HG02610 (cell line): ENCODE data around the gene CBARP.
A peak's percentile ranks its signal among the peaks of the same experiment; 100 is the strongest.

Experiments used
- ATAC-seq: cut with Tn5 transposase; IDR thresholded peaks from one replicate; pipeline ENCODE4 v1.9.1; 2021; ENCODE audit warnings: mild to moderate bottlenecking, moderate library complexity; ENCODE audit not compliant: unreplicated experiment

CBARP gene

DNA sequence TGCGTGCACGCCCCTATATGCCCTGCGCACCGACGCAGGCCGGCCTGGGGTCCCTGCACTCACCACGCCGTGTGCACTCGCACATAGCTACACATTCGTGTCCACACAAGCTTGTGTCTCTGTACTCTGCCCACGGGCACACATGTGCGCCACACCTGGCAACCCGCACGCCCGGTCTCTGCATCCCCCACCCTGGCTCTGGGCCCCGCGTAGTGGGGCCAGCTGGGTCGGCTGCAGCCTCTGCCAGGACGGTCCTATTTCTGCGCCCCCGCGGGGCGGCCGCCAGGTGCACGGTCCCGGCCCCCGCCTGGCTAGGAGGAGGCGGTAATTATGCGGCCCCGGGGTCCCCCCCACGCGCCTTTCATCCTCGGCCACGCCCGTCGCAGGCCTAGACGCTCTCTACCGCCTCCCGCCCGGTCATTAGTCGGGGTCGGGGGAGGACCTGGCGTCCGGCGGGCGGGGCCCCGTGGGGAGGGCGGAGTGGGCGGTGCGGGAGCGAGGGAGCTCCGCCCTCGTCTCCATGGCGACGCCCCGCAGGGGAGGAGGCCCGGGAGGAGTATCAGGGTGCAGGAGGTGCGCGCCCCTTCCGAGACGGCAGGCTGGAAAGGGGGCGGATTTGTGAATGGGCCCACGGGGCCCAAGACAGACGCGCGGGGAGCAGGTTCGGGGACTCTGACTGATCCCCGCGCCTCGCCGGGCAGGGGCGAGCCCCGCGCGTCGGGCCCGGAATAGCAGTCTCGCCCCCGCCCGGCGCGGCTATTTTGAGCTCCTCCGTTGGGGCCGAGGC is 28.5 kb upstream of the CBARP start:
- peak; percentile 23 for ATAC-seq

GRCh38 chr19:1265615-1266128 is 27.9 kb upstream of the CBARP start:
- no peak for ATAC-seq

GRCh38 chr19:1264801-1265614 is 27.2 kb upstream of the CBARP start:
- no peak for ATAC-seq

GRCh38 chr19:1263188-1263587 is 25.4 kb upstream of the CBARP start:
- ATAC-seq, result no peak

- no peak for ATAC-seq
Observed at GRCh38 chr19:1262623-1263123, 24.9 kb upstream of the CBARP start.

DNA sequence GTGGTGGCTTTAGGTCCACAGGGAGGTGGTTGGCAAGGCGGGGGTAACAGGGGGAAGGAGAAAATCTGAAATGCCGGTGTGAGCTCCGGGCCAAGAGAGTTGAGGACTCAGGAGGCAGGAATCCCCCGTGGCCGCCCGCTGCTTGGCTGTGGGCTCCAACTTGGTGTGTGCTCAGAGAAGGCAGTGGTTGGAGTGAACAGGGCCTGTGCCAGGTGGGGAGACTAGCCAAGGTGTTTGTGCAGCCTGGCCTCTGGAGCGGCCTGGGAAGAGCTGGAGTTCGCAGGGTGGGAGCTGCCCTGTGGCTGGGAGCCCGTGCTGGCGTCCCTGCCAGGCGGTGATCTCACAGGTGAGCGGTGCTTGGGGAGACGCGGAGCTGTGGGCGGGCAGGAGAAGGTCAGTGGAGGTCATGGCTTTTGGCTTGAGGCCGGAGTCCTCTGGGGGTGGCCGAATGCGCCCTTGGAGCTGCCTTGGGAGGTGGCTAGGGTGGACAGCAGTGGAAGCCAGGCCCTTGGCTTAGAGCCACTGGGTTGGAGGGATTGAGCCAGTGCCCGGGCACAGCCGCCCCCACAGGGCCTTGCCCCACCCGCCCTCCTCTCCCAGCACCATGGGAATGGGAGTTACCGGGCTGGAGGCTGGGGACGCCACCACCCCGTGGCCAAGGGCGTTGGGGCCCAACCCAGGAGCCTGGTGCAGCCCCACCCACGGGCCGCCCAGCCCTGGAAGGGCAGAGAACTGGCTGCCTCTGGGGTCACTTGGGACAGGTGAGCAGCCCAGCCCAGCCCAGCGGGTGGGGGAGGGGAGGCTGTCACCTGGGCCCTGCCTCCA is 24.2 kb upstream of the CBARP start:
- no peak for ATAC-seq

GRCh38 chr19:1261538-1261797 is 23.7 kb upstream of the CBARP start:
- ATAC-seq, result no peak

DNA sequence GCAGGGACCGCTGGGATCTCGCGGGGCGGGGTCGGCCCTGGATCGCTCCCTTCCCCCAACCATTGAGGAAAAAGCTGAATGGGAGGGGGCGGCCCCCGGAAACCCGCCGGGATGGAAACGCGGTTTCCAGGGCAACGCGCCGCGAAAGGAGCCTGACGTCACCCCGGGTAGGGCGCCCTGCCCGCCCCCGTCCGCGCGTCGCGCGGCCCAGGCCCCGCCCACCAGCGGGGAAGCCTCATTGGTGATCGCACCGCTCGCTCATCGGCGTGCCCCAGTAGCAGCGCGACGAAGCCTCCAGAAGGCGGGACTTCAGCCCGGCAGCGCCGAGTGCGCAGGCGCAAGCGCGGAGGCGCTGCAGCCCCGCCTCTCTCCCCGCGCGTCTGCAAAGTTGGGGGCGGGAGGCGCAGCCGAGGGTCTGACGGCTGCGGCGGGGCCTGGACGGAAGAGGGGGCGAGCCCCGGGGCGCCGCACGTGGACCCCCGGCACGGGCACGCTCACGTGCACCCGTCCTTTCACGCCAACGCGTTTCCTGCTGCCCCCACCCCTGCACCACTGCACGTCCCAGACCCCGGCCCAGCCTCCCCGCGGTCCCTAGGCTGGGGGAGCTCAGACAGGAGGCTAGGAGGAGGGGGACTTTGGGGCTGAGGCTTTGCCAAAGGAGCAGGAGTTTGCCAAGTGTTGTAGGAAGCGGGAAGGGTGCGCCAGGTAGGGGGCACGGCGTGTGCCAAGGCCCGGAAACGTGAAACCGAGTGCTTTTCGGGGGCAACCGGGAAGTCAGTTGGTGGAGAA is 23.1 kb upstream of the CBARP start:
- peak; percentile 59 for ATAC-seq

- ATAC-seq, result peak; percentile 3
Observed at GRCh38 chr19:1259876-1260748, 22.3 kb upstream of the CBARP start.

DNA sequence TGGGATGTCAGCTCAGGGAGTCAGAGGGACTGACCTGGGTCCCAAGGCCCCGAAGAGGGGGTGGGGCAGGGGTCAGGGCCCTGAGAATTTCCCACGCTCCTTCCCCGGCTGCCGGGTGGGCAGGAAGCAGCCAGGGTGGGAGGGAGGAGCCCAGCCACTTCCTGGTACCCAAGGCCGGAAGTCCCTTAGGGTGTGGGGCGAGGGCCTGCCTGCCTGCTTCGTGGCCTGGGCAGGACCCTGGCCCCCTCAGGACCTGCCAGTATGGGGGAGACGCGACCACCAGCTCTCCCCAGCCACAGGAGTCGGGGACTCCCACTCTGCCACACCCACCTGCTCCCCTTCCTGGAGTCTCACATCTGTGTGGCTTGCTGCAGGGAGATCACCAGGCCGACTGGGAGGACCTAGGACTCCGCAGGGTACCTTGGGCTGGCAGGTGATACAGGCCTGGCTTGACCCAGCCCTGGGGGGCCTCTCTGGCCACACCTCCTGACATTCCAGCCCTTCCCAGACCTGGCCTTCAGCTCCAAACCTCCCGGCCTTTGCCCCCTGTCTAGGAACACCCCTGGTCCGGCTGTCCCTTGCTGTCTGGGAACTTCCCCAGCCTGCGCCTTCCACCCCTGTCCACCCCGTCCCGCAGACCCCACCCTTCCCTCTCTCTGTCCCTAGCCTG is 21.5 kb upstream of the CBARP start:
- no peak for ATAC-seq

- no peak for ATAC-seq
Observed at GRCh38 chr19:1258707-1259205, 21.0 kb upstream of the CBARP start.

- no peak for ATAC-seq
Observed at GRCh38 chr19:1258163-1258492, 20.3 kb upstream of the CBARP start.

DNA sequence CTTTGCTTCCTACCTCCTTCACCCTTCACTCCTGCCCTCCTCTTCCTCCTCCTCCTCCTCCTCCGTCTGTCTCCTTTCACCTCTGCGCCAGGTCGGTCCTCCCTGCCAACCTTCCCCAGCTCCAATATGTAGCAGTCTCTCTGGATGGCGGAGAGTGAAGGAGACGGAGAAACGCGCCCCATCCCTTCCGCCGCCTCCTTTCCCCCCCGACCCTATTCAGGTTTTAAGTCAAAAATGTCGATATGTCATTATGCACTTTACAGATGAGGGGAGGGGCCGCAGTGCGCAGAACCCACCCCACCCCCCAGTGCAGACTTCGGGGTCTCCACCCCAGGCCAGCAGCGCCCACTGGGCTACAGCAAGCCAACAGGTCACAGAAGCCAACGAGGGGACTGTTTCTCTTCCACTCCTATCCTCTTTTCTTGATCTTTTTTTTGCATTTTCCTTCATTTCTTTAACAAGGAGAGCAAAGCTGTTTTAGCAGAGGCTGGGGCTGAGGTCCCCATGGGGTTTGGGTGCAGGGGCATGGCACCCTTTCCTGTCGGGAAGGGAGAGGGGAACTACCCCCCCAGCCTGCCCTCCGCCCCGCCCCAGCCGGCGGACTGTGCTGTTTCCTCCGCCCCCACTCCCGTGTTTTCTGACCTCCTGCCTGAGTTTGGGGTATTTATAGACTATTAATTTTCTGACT is 19.8 kb upstream of the CBARP start:
- no peak for ATAC-seq

DNA sequence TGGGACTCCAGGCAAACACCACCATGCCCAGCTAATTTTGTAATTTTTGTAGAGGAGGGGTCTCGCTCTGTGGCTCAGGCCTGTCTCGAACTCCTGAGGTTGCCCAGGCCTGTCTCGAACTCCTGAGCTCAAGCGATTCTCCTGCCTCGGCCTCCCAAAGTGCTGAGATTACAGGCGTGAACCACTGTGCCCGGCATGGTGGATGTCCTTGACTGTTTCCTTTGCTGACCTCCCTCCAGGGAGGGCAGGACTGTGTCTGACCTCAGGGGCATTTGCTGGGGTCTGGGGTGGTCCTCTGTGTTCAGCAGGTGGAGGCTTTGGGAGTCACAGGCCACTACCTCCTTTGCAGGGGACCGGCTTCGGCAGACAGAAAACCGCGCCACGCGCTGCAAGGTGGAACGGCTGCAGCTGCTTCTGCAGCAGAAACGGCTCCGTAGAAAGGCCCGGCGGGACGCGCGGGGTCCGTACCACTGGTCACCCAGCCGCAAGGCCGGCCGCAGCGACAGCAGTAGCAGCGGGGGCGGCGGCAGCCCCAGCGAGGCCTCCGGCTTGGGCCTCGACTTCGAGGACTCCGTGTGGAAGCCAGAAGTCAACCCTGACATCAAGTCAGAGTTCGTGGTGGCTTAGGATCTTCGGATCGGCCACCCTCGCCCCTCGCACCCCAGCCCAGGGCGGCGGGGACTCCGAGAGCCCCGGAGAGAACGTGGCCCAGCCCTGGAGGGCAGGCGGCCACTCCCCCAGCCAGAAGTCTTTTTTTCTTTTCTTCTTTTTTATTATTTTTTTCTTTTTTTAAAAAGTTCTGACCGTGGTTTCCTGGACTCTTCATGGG is 19.1 kb upstream of the CBARP start:
- ATAC-seq, result no peak

GRCh38 chr19:1255186-1256161 is 17.7 kb upstream of the CBARP start:
- no peak for ATAC-seq

- ATAC-seq, result no peak
Observed at GRCh38 chr19:1254530-1255185, 16.9 kb upstream of the CBARP start.
